MM.1S (cell line): ENCODE results near the gene VPS72.

Experiments
- EZH2phosphoT487 ChIP-seq: fragments of 300-600 bp; sonication (generic); IDR thresholded peaks from 2 replicates; pipeline ENCODE4 v1.6.1; 2018; ENCODE audit warnings: antibody characterized with exemption, low read length
- TF ChIP-seq, protein P1 (sequence below): fragments of 300-600 bp; sonication (generic); IDR thresholded peaks from 2 replicates; pipeline ENCODE4 v1.5.1; 2016; ENCODE audit warnings: antibody characterized with exemption, low read length, mixed read lengths

DNA sequence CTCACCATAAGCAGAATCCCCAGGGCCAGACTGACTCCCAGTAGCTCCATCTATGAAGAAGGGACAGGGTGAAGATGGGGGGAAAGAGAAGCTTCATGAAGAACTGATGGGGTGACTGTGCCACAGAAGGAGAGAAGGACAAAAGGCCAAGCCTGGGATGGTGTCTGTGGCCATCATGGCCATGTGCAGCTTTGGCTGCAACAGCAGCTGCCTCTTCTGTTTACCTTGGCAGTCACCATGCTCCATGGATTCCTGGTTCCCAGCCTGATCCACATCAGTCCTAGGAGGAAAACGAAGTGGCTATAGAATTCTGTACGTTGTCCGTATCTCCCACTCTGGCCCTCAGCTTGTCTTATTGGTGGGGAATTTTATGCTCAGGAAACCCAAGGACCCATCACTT, 55.6 kb downstream of the VPS72 start:
- TF ChIP-seq, protein P1, sequence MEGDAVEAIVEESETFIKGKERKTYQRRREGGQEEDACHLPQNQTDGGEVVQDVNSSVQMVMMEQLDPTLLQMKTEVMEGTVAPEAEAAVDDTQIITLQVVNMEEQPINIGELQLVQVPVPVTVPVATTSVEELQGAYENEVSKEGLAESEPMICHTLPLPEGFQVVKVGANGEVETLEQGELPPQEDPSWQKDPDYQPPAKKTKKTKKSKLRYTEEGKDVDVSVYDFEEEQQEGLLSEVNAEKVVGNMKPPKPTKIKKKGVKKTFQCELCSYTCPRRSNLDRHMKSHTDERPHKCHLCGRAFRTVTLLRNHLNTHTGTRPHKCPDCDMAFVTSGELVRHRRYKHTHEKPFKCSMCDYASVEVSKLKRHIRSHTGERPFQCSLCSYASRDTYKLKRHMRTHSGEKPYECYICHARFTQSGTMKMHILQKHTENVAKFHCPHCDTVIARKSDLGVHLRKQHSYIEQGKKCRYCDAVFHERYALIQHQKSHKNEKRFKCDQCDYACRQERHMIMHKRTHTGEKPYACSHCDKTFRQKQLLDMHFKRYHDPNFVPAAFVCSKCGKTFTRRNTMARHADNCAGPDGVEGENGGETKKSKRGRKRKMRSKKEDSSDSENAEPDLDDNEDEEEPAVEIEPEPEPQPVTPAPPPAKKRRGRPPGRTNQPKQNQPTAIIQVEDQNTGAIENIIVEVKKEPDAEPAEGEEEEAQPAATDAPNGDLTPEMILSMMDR = no peak
- TF ChIP-seq EZH2phosphoT487 = no peak
